ENCODE results near the gene C16orf78. TPM values are rescaled to one million over a fixed set of nuclear protein-coding genes. Genes with fewer than 3 reads are reported as not detected.

C16orf78 gene
- total and polyA plus RNA-seq, 8 donors = 0.16 to 0.20 TPM; not detected in 6

- ATAC-seq = no peak
- intact Hi-C loops (cut with DNase I) = no loop called here
- Histone ChIP-seq H3K27me3 (peaks cover 0 to 47% of the 10 kb centered on the region in 2 donors), H3K27ac (no peak overlapping the region), H3K36me3 (no peaks in the 10 kb centered on the region), H3K9me3 (no peaks in the 10 kb centered on the region), H3K4me1 (no peaks in the 10 kb centered on the region), H3K4me3 (no peak overlapping the region)
- TF ChIP-seq CTCF (IDR thresholded peaks at IDR 0.05) = no peak
- DNase-seq = no peak
These were observed 30.3 kb upstream of the C16orf78 start for GRCh38 chr16:49343291-49343690.

GRCh38 chr16:49344401-49344800, 29.2 kb upstream of the C16orf78 start:
- H3K4me1 ChIP-seq = no peaks in the 10 kb centered on the region
- no peak for TF ChIP-seq CTCF (IDR thresholded peaks at IDR 0.05)
- DNase-seq = no peak
- no peaks in the 10 kb centered on the region for H3K36me3 ChIP-seq
- no peaks in the 10 kb centered on the region for H3K9me3 ChIP-seq
- H3K4me3 ChIP-seq = no peak overlapping the region
- ATAC-seq = no peak
- intact Hi-C loops (cut with DNase I) = no loop called here
- peaks cover 0 to 47% of the 10 kb centered on the region in 2 donors for H3K27me3 ChIP-seq
- no peak overlapping the region for H3K27ac ChIP-seq

GRCh38 chr16:49345829-49346228, 27.8 kb upstream of the C16orf78 start:
- intact Hi-C loops (cut with DNase I) = no loop called here
- ATAC-seq (no peak), DNase-seq (no peak)
- H3K4me1 ChIP-seq = no peaks in the 10 kb centered on the region
- H3K27ac ChIP-seq = no peak overlapping the region
- peaks cover 0 to 50% of the 10 kb centered on the region in 2 donors for H3K27me3 ChIP-seq
- H3K4me3 ChIP-seq = no peak overlapping the region
- TF ChIP-seq CTCF (IDR thresholded peaks at IDR 0.05) = no peak
- H3K36me3 ChIP-seq = no peaks in the 10 kb centered on the region
- no peaks in the 10 kb centered on the region for H3K9me3 ChIP-seq

DNA sequence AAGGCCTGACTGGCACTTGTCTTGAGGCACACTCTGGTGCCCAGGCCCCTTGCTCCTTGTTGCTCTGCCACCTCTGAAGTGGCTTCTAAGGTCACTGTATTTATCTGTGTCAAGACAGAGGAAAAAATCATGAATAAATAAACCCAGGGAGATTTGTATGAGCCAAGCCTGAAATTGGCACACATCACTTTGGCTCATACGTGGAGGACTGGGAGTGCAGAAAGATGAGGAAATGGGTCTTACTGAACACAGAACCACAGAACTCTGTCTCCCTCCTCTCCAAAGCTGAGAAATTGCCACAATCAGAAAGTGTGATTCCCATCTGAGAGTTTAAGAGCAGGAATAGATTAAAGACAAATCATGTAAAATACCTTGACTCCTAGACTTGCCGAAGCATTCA, 27.1 kb upstream of the C16orf78 start:
- no peaks in the 10 kb centered on the region for H3K36me3 ChIP-seq

GRCh38 chr16:49347476-49347875, 26.1 kb upstream of the C16orf78 start:
- Histone ChIP-seq H3K27ac (no peak overlapping the region), H3K4me1 (no peaks in the 10 kb centered on the region), H3K36me3 (no peaks in the 10 kb centered on the region), H3K9me3 (no peaks in the 10 kb centered on the region), H3K27me3 (peaks cover 0 to 45% of the 10 kb centered on the region in 2 donors), H3K4me3 (no peak overlapping the region)
- TF ChIP-seq CTCF (IDR thresholded peaks at IDR 0.05) = no peak
- intact Hi-C loops (cut with DNase I) = no loop called here
- DNase-seq (no peak), ATAC-seq (no peak)

More for the DNA sequence above, 27.1 kb upstream of the C16orf78 start:
- Histone ChIP-seq H3K27me3 (peaks cover 0 to 49% of the 10 kb centered on the region in 2 donors), H3K27ac (no peak overlapping the region), H3K4me3 (no peak overlapping the region), H3K9me3 (no peaks in the 10 kb centered on the region), H3K4me1 (no peaks in the 10 kb centered on the region)
- DNase-seq = no peak
- no peak for ATAC-seq
- intact Hi-C loops (cut with DNase I) = no loop called here
- TF ChIP-seq CTCF (IDR thresholded peaks at IDR 0.05) = no peak
